GM19193 (cell line): ENCODE data around the gene GLRA3.

Source experiments
- POLR2A ChIP-seq: IDR thresholded peaks from 4 replicates; pipeline ENCODE4 v1.6.1; 2011; ENCODE audit not compliant: insufficient read depth, insufficient read length; ENCODE audit errors: extremely low read depth

Gene GLRA3

GRCh38 chr4:174702979-174703478 lies 126.0 kb downstream of the GLRA3 start:
- no peak for TF ChIP-seq POLR2A

- TF ChIP-seq POLR2A = no peak
Measured at GRCh38 chr4:174699654-174700053, 129.4 kb downstream of the GLRA3 start.

- no peak for TF ChIP-seq POLR2A
Measured at GRCh38 chr4:174697896-174698295, 131.2 kb downstream of the GLRA3 start.

GRCh38 chr4:174697202-174697601 lies 131.8 kb downstream of the GLRA3 start:
- TF ChIP-seq POLR2A = no peak

GRCh38 chr4:174696657-174697056 lies 132.4 kb downstream of the GLRA3 start:
- TF ChIP-seq POLR2A = no peak

- TF ChIP-seq POLR2A = no peak
Measured at GRCh38 chr4:174690665-174691064, 138.4 kb downstream of the GLRA3 start.

- no peak for TF ChIP-seq POLR2A
Measured at GRCh38 chr4:174689618-174690017, 139.4 kb downstream of the GLRA3 start.

GRCh38 chr4:174686826-174687225 lies 142.2 kb downstream of the GLRA3 start:
- no peak for TF ChIP-seq POLR2A

- no peak for TF ChIP-seq POLR2A
Measured at GRCh38 chr4:174681723-174682300, 147.2 kb downstream of the GLRA3 start.

- TF ChIP-seq POLR2A = no peak
Measured at GRCh38 chr4:174674305-174674840, 154.7 kb downstream of the GLRA3 start.

- no peak for TF ChIP-seq POLR2A
Measured at GRCh38 chr4:174673865-174674264, 155.2 kb downstream of the GLRA3 start.

GRCh38 chr4:174672276-174672675 lies 156.8 kb downstream of the GLRA3 start:
- no peak for TF ChIP-seq POLR2A

GRCh38 chr4:174669270-174669669 lies 159.8 kb downstream of the GLRA3 start:
- TF ChIP-seq POLR2A = no peak

- TF ChIP-seq POLR2A = no peak
Measured at GRCh38 chr4:174665799-174666198, 163.2 kb downstream of the GLRA3 start.

- no peak for TF ChIP-seq POLR2A
Measured at GRCh38 chr4:174663216-174663615, 165.8 kb downstream of the GLRA3 start.

- TF ChIP-seq POLR2A = no peak
Measured at GRCh38 chr4:174658246-174658645, 170.8 kb downstream of the GLRA3 start.

- no peak for TF ChIP-seq POLR2A
Measured at GRCh38 chr4:174657472-174657871, 171.6 kb downstream of the GLRA3 start.
